ENCODE data around the gene ATP5MC2. TPM values are rescaled to one million over a fixed set of nuclear protein-coding genes. Genes with fewer than 3 reads are reported as not detected.
A peak's percentile ranks its signal among the peaks of the same experiment; 100 is the strongest.
"Not testable (repeated sequence)": the region's sequence is repeated elsewhere in the genome, so short reads cannot be mapped to it uniquely, and the experiment has no call there.

The ATP5MC2 gene
- total and polyA plus RNA-seq, 7 experiments from 2014 or later, result 237 to 659 (median 287) TPM

- CTCF ChIA-PET, result no interaction called here
- Mint-ChIP-seq H3K4me1 (peaks cover 0 to 7% (median 0%) of the 10 kb centered on the region in 7 donors), H3K27ac (no peak overlapping the region), H3K4me3 (no peak overlapping the region), H3K27me3 (peaks cover 0 to 11% (median 0%) of the 10 kb centered on the region in 5 donors), H3K36me3 (peaks cover 0 to 2% (median 0%) of the 10 kb centered on the region in 5 donors), H3K9me3 (peaks cover 0 to 2% (median 0%) of the 10 kb centered on the region in 11 donors)
- Histone ChIP-seq H3K4me1 (ENCODE audit: control insufficient read depth in 2 of 2, insufficient read depth in 2 of 2, low read length in 2 of 2) (no peaks in the 10 kb centered on the region), H3K9me3 (ENCODE audit: control insufficient read depth in 2 of 3, low read length in 3 of 3) (no peaks in the 10 kb centered on the region), H3K4me3 (ENCODE audit: low read length) (no peak overlapping the region), H3K27me3 (ENCODE audit: control insufficient read depth in 2 of 2, insufficient read depth in 2 of 2, low read length in 2 of 2) (no peaks in the 10 kb centered on the region), H3K27ac (ENCODE audit: low read depth, low read length) (no peak overlapping the region), H3K36me3 (ENCODE audit: control insufficient read depth in 2 of 3, insufficient read depth in 3 of 3, low read length in 3 of 3) (no peaks in the 10 kb centered on the region)
- no peak for DNase-seq
- intact Hi-C loops (cut with micrococcal nuclease), result no loop called here
- no peak for ATAC-seq
- POLR2A ChIA-PET, result interaction anchor here (0.6 kb wide), 1 partner anchor 18 kb away, joined by 3 read pairs; no protein-coding TSS in a partner anchor
These were observed 39.2 kb downstream of the ATP5MC2 start for GRCh38 chr12:53636641-53637040.

GRCh38 chr12:53635708-53636107 is 40.2 kb downstream of the ATP5MC2 start:
- H3K27me3 ChIP-seq (ENCODE audit: control insufficient read depth in 2 of 2, insufficient read depth in 2 of 2, low read length in 2 of 2); H3K4me1 Mint-ChIP-seq; H3K4me3 ChIP-seq (ENCODE audit: low read length); intact Hi-C loops (cut with micrococcal nuclease); H3K36me3 ChIP-seq (ENCODE audit: control insufficient read depth in 2 of 3, insufficient read depth in 3 of 3, low read length in 3 of 3); H3K27ac Mint-ChIP-seq; H3K36me3 Mint-ChIP-seq; H3K9me3 ChIP-seq (ENCODE audit: control insufficient read depth in 2 of 3, low read length in 3 of 3); H3K4me3 Mint-ChIP-seq; H3K4me1 ChIP-seq (ENCODE audit: control insufficient read depth in 2 of 2, insufficient read depth in 2 of 2, low read length in 2 of 2); DNase-seq; POLR2A ChIA-PET; H3K9me3 Mint-ChIP-seq; CTCF ChIA-PET; ATAC-seq; H3K27ac ChIP-seq (ENCODE audit: low read depth, low read length): not testable (repeated sequence)
- H3K27me3 Mint-ChIP-seq, result peaks cover 0 to 15% (median 0%) of the 10 kb centered on the region in 5 donors

- H3K27me3 Mint-ChIP-seq, result peaks cover 0 to 15% (median 0%) of the 10 kb centered on the region in 5 donors
- H3K4me3 Mint-ChIP-seq, result no peak overlapping the region
- no peaks in the 10 kb centered on the region for H3K27me3 ChIP-seq (ENCODE audit: control insufficient read depth in 2 of 2, insufficient read depth in 2 of 2, low read length in 2 of 2)
- DNase-seq (no peak), ATAC-seq (no peak)
- H3K9me3 ChIP-seq (ENCODE audit: control insufficient read depth in 2 of 3, low read length in 3 of 3), result no peaks in the 10 kb centered on the region
- H3K9me3 Mint-ChIP-seq, result peaks cover 0 to 2% (median 0%) of the 10 kb centered on the region in 11 donors
- H3K36me3 ChIP-seq (ENCODE audit: control insufficient read depth in 2 of 3, insufficient read depth in 3 of 3, low read length in 3 of 3), result no peaks in the 10 kb centered on the region
- intact Hi-C loops (cut with micrococcal nuclease), result no loop called here
- H3K4me3 ChIP-seq (ENCODE audit: low read length), result no peak overlapping the region
- no peak overlapping the region for H3K27ac Mint-ChIP-seq
- peaks cover 3 to 5% of the 10 kb centered on the region in 2 donors for H3K4me1 ChIP-seq (ENCODE audit: control insufficient read depth in 2 of 2, insufficient read depth in 2 of 2, low read length in 2 of 2)
- no peak overlapping the region for H3K27ac ChIP-seq (ENCODE audit: low read depth, low read length)
- CTCF ChIA-PET, result no interaction called here
- POLR2A ChIA-PET, result interaction anchor here (0.6 to 1.4 kb wide), 2 partner anchors 13 to 44 kb away, joined by 4 to 6 read pairs; partner anchors contain the start of gene ATP5MC2
- H3K4me1 Mint-ChIP-seq, result peaks cover 2 to 6% (median 5%) of the 10 kb centered on the region in 7 donors
- peaks cover 0 to 2% (median 0%) of the 10 kb centered on the region in 5 donors for H3K36me3 Mint-ChIP-seq
These were observed 44.2 kb downstream of the ATP5MC2 start for GRCh38 chr12:53631721-53632120.

GRCh38 chr12:53627919-53628318 is 48.0 kb downstream of the ATP5MC2 start:
- peaks cover 0 to 5% (median 0%) of the 10 kb centered on the region in 5 donors for H3K36me3 Mint-ChIP-seq
- H3K4me1 Mint-ChIP-seq, result peaks cover 28 to 43% (median 38%) of the 10 kb centered on the region in 7 donors
- intact Hi-C loops (cut with micrococcal nuclease), result loop anchor here (2.0 to 5.0 kb wide), 3 partner anchors 119 to 561 kb away; partner anchors contain the start of genes SMUG1 (in 1 of the 2) and TARBP2 (in 1 of the 2)
- peaks cover 0 to 2% (median 0%) of the 10 kb centered on the region in 11 donors for H3K9me3 Mint-ChIP-seq
- Histone ChIP-seq H3K27me3 (ENCODE audit: control insufficient read depth in 2 of 2, insufficient read depth in 2 of 2, low read length in 2 of 2) (no peaks in the 10 kb centered on the region), H3K4me1 (ENCODE audit: control insufficient read depth in 2 of 2, insufficient read depth in 2 of 2, low read length in 2 of 2) (peaks cover 20 to 30% of the 10 kb centered on the region in 2 donors), H3K9me3 (ENCODE audit: control insufficient read depth in 2 of 3, low read length in 3 of 3) (no peaks in the 10 kb centered on the region), H3K4me3 (ENCODE audit: low read length) (no peak overlapping the region), H3K27ac (ENCODE audit: low read depth, low read length) (no peak overlapping the region), H3K36me3 (ENCODE audit: control insufficient read depth in 2 of 3, insufficient read depth in 3 of 3, low read length in 3 of 3) (no peaks in the 10 kb centered on the region)
- peak overlapping the region in 2 of 9 donors; percentile 97 to 99 for H3K27ac Mint-ChIP-seq
- ChIA-PET POLR2A (interaction anchor here (1.0 to 2.2 kb wide), 2 partner anchors 47 to 49 kb away, joined by 3 to 10 read pairs; partner anchors contain the start of gene ATP5MC2), CTCF (no interaction called here)
- ATAC-seq, result no peak
- DNase-seq, result no peak
- peaks cover 0 to 13% (median 0%) of the 10 kb centered on the region in 5 donors for H3K27me3 Mint-ChIP-seq
- no peak overlapping the region for H3K4me3 Mint-ChIP-seq

GRCh38 chr12:53626702-53627169 is 49.1 kb downstream of the ATP5MC2 start:
- DNase-seq (no peak), ATAC-seq (no peak)
- Mint-ChIP-seq H3K9me3 (no peaks in the 10 kb centered on the region), H3K27ac (peak overlapping the region; percentile 95 to 99 (median 97)), H3K36me3 (peaks cover 0 to 3% (median 0%) of the 10 kb centered on the region in 5 donors), H3K4me1 (peaks cover 30 to 49% (median 43%) of the 10 kb centered on the region in 7 donors), H3K27me3 (peaks cover 0 to 7% (median 0%) of the 10 kb centered on the region in 5 donors), H3K4me3 (peak overlapping the region; percentile 97 to 100 (median 98))
- intact Hi-C loops (cut with micrococcal nuclease), result loop anchor here (1.0 to 5.0 kb wide), 14 partner anchors 8 to 654 kb away; partner anchors contain the start of genes ATP5MC2 (in 2 of the 2), CALCOCO1 (in 2 of the 2), EIF4B (in 2 of the 2) and SP1 (in 2 of the 2)
- Histone ChIP-seq H3K27me3 (ENCODE audit: control insufficient read depth in 2 of 2, insufficient read depth in 2 of 2, low read length in 2 of 2) (no peaks in the 10 kb centered on the region), H3K36me3 (ENCODE audit: control insufficient read depth in 2 of 3, insufficient read depth in 3 of 3, low read length in 3 of 3) (no peaks in the 10 kb centered on the region), H3K4me3 (ENCODE audit: low read length) (peak overlapping the region; percentile 92), H3K9me3 (ENCODE audit: control insufficient read depth in 2 of 3, low read length in 3 of 3) (no peaks in the 10 kb centered on the region), H3K27ac (ENCODE audit: low read depth, low read length) (peak overlapping the region; percentile 83), H3K4me1 (ENCODE audit: control insufficient read depth in 2 of 2, insufficient read depth in 2 of 2, low read length in 2 of 2) (peaks cover 20 to 32% of the 10 kb centered on the region in 2 donors)
- ChIA-PET CTCF (interaction anchor here (1.0 kb wide), 1 partner anchor 49 kb away, joined by 4 read pairs; the partner anchor contains the start of gene ATP5MC2), POLR2A (interaction anchor here (1.2 to 2.2 kb wide), 2 partner anchors 49 to 101 kb away, joined by 6 to 10 read pairs; partner anchors contain the start of gene ATP5MC2)

GRCh38 chr12:53625946-53626701 is 49.8 kb downstream of the ATP5MC2 start, which contains the start of gene ATF7:
Gene ATF7 (minus strand): TSS chr12:53626382. CDS start chr12:53601000, 25,382 bp downstream.
- no peaks in the 10 kb centered on the region for H3K9me3 Mint-ChIP-seq
- peaks cover 0 to 3% (median 0%) of the 10 kb centered on the region in 5 donors for H3K36me3 Mint-ChIP-seq
- DNase-seq (peak; percentile 95 to 100 (median 99)), ATAC-seq (peak; percentile 97)
- H3K27ac Mint-ChIP-seq, result peak within 1 kb of the TSS; percentile 95 to 99 (median 97)
- peaks cover 30 to 55% (median 49%) of the 10 kb centered on the region in 7 donors for H3K4me1 Mint-ChIP-seq
- H3K27me3 ChIP-seq (ENCODE audit: control insufficient read depth in 2 of 2, insufficient read depth in 2 of 2, low read length in 2 of 2), result no peaks in the 10 kb centered on the region
- ChIA-PET POLR2A (interaction anchor here (1.2 to 2.2 kb wide), 3 partner anchors 49 to 125 kb away, joined by 6 to 10 read pairs (median 8); partner anchors contain the start of genes ATP5MC2 and TARBP2), CTCF (interaction anchor here (1.0 kb wide), 1 partner anchor 50 kb away, joined by 4 read pairs; the partner anchor contains the start of gene ATP5MC2)
- H3K4me1 ChIP-seq (ENCODE audit: control insufficient read depth in 2 of 2, insufficient read depth in 2 of 2, low read length in 2 of 2), result peaks cover 20 to 32% of the 10 kb centered on the region in 2 donors
- H3K36me3 ChIP-seq (ENCODE audit: control insufficient read depth in 2 of 3, insufficient read depth in 3 of 3, low read length in 3 of 3), result no peaks in the 10 kb centered on the region
- peak within 1 kb of the TSS; percentile 83 for H3K27ac ChIP-seq (ENCODE audit: low read depth, low read length)
- peaks cover 0 to 6% (median 0%) of the 10 kb centered on the region in 5 donors for H3K27me3 Mint-ChIP-seq
- peak within 1 kb of the TSS; percentile 97 to 100 (median 98) for H3K4me3 Mint-ChIP-seq
- intact Hi-C loops (cut with micrococcal nuclease), result loop anchor here (1.0 to 5.0 kb wide), 14 partner anchors 8 to 654 kb away; partner anchors contain the start of genes ATP5MC2 (in 2 of the 2), CALCOCO1 (in 2 of the 2), EIF4B (in 2 of the 2) and SP1 (in 2 of the 2)
- no peaks in the 10 kb centered on the region for H3K9me3 ChIP-seq (ENCODE audit: control insufficient read depth in 2 of 3, low read length in 3 of 3)
- peak within 1 kb of the TSS; percentile 92 for H3K4me3 ChIP-seq (ENCODE audit: low read length)
